ENCODE results near the gene ALG11.

- no peak for TF ChIP-seq CTCF (IDR thresholded peaks at IDR 0.05; ENCODE audit: low read depth, low read length)
- TF ChIP-seq POLR2A (IDR thresholded peaks at IDR 0.05; ENCODE audit: extremely low read depth, insufficient read length) = no peak
- TF ChIP-seq MAX (IDR thresholded peaks at IDR 0.05; ENCODE audit: low read depth, low read length) = no peak
Measured at GRCh38 chr13:52016296-52016695, 4.1 kb downstream of the ALG11 start.
